ENCODE data around the gene CCDC85A. TPM values are rescaled to one million over a fixed set of nuclear protein-coding genes. Genes with fewer than 3 reads are reported as not detected.

CCDC85A gene
- total and polyA plus RNA-seq, 11 donors = 1.6 to 14.2 (median 4.0) TPM

- TF ChIP-seq POLR2A (IDR thresholded peaks at IDR 0.05) (no peak), CTCF (IDR thresholded peaks at IDR 0.05) (no peak)
- H3K27me3 ChIP-seq = no peaks in the 10 kb centered on the region
- 80 to 88% (median 86%) methylated on average over 3 of the region's 3 CpGs for WGBS, 4 donors
- DNase-seq = no peak
- no peak overlapping the region for H3K4me3 ChIP-seq
- intact Hi-C loops (cut with DNase I) = no loop called here
- H3K27ac ChIP-seq = no peak overlapping the region
- ATAC-seq = no peak
- H3K36me3 ChIP-seq = no peaks in the 10 kb centered on the region
- H3K9me3 ChIP-seq = no peaks in the 10 kb centered on the region
- no peaks in the 10 kb centered on the region for H3K4me1 ChIP-seq
Measured at GRCh38 chr2:56169521-56169920, 14.3 kb upstream of the CCDC85A start.

- Histone ChIP-seq H3K27me3 (no peaks in the 10 kb centered on the region), H3K27ac (no peak overlapping the region), H3K4me3 (no peak overlapping the region), H3K4me1 (no peaks in the 10 kb centered on the region), H3K36me3 (no peaks in the 10 kb centered on the region), H3K9me3 (no peaks in the 10 kb centered on the region)
- 70 to 78% (median 75%) methylated on average over 5 of the region's 5 CpGs for WGBS, 4 donors
- TF ChIP-seq CTCF (IDR thresholded peaks at IDR 0.05) (no peak), POLR2A (IDR thresholded peaks at IDR 0.05) (no peak)
- DNase-seq (no peak), ATAC-seq (no peak)
- intact Hi-C loops (cut with DNase I) = no loop called here
Measured at GRCh38 chr2:56170504-56170903, 13.3 kb upstream of the CCDC85A start.

GRCh38 chr2:56170988-56171387 is 12.8 kb upstream of the CCDC85A start:
- ATAC-seq (no peak), DNase-seq (no peak)
- Histone ChIP-seq H3K4me1 (no peaks in the 10 kb centered on the region), H3K4me3 (no peak overlapping the region), H3K36me3 (no peaks in the 10 kb centered on the region), H3K9me3 (no peaks in the 10 kb centered on the region), H3K27ac (no peak overlapping the region), H3K27me3 (no peaks in the 10 kb centered on the region)
- WGBS, 4 donors = 44 to 69% (median 48%) methylated on average over 2 of the region's 2 CpGs
- intact Hi-C loops (cut with DNase I) = no loop called here
- TF ChIP-seq POLR2A (IDR thresholded peaks at IDR 0.05) (no peak), CTCF (IDR thresholded peaks at IDR 0.05) (no peak)

- no peaks in the 10 kb centered on the region for H3K36me3 ChIP-seq
- H3K9me3 ChIP-seq = no peaks in the 10 kb centered on the region
- DNase-seq (no peak), ATAC-seq (no peak)
- peaks cover 0 to 7% (median 0%) of the 10 kb centered on the region in 9 donors for H3K27me3 ChIP-seq
- H3K4me1 ChIP-seq = no peaks in the 10 kb centered on the region
- H3K27ac ChIP-seq = no peak overlapping the region
- no peak overlapping the region for H3K4me3 ChIP-seq
- intact Hi-C loops (cut with DNase I) = no loop called here
- no peak for TF ChIP-seq CTCF (IDR thresholded peaks at IDR 0.05)
- TF ChIP-seq POLR2A (IDR thresholded peaks at IDR 0.05) = no peak
- 76 to 91% (median 86%) methylated on average over 2 of the region's 2 CpGs for WGBS, 4 donors
Measured at GRCh38 chr2:56175779-56176178, 8.0 kb upstream of the CCDC85A start.
